ENCODE data around the gene GPR183.

GPR183 gene

GRCh38 chr13:99339230-99339721 lies 32.1 kb upstream of the GPR183 start:
- no peak for DNase-seq

- DNase-seq, result no peak
Measured at GRCh38 chr13:99335603-99336002, 28.4 kb upstream of the GPR183 start.

GRCh38 chr13:99335087-99335486 lies 27.9 kb upstream of the GPR183 start:
- DNase-seq, result no peak

- DNase-seq, result no peak
Measured at GRCh38 chr13:99334221-99334620, 27.0 kb upstream of the GPR183 start.

- no peak for DNase-seq
Measured at GRCh38 chr13:99332456-99332855, 25.3 kb upstream of the GPR183 start.

GRCh38 chr13:99331881-99332293 lies 24.7 kb upstream of the GPR183 start:
- DNase-seq, result no peak

- no peak for DNase-seq
Measured at GRCh38 chr13:99330942-99331341, 23.7 kb upstream of the GPR183 start.

GRCh38 chr13:99329477-99329876 lies 22.3 kb upstream of the GPR183 start:
- DNase-seq, result no peak

GRCh38 chr13:99327761-99328160 lies 20.6 kb upstream of the GPR183 start:
- no peak for DNase-seq

- DNase-seq, result no peak
Measured at GRCh38 chr13:99327126-99327525, 19.9 kb upstream of the GPR183 start.

GRCh38 chr13:99326012-99326411 lies 18.8 kb upstream of the GPR183 start:
- no peak for DNase-seq

GRCh38 chr13:99323488-99323887 lies 16.3 kb upstream of the GPR183 start:
- no peak for DNase-seq

- DNase-seq, result no peak
Measured at GRCh38 chr13:99322297-99323103, 15.3 kb upstream of the GPR183 start.

- no peak for DNase-seq
Measured at GRCh38 chr13:99321709-99322108, 14.5 kb upstream of the GPR183 start.

- no peak for DNase-seq
Measured at GRCh38 chr13:99320693-99321481, 13.7 kb upstream of the GPR183 start.

GRCh38 chr13:99316657-99317256 lies 9.6 kb upstream of the GPR183 start:
- no peak for DNase-seq

- no peak for DNase-seq
Measured at GRCh38 chr13:99316224-99316623, 9.0 kb upstream of the GPR183 start.

- DNase-seq, result no peak
Measured at GRCh38 chr13:99315186-99315585, 8.0 kb upstream of the GPR183 start.

GRCh38 chr13:99314640-99315176 lies 7.5 kb upstream of the GPR183 start:
- peak in 1 of 4 experiments; percentile 7 for DNase-seq

- no peak for DNase-seq
Measured at GRCh38 chr13:99313941-99314340, 6.7 kb upstream of the GPR183 start.

- no peak for DNase-seq
Measured at GRCh38 chr13:99313501-99313900, 6.3 kb upstream of the GPR183 start.

GRCh38 chr13:99312493-99312883 lies 5.3 kb upstream of the GPR183 start:
- DNase-seq, result no peak

- no peak for DNase-seq
Measured at GRCh38 chr13:99311748-99312492, 4.7 kb upstream of the GPR183 start.
